HG03442 (cell line): ENCODE results near the gene NGDN.
"Not testable (repeated sequence)": the region's sequence is repeated elsewhere in the genome, so short reads cannot be mapped to it uniquely, and the experiment has no call there.

ENCODE experiments used
- ATAC-seq: cut with Tn5 transposase; IDR thresholded peaks from one replicate; pipeline ENCODE4 v1.9.1; 2021; ENCODE audit warnings: mild to moderate bottlenecking, moderate library complexity; ENCODE audit not compliant: unreplicated experiment

Gene NGDN

GRCh38 chr14:23469127-23469905 is at the start of gene NGDN:
Gene NGDN, plus strand, starts transcription at chr14:23469703. Its CDS starts 13 bp downstream, at chr14:23469716.
- ATAC-seq: peak; percentile 94

- no peak for ATAC-seq
Measured at GRCh38 chr14:23421594-23421993, 47.9 kb upstream of the NGDN start.

- ATAC-seq: no peak
Measured at GRCh38 chr14:23423657-23424056, 45.8 kb upstream of the NGDN start.

- ATAC-seq: no peak
Measured at GRCh38 chr14:23425169-23425568, 44.3 kb upstream of the NGDN start.

- ATAC-seq: not testable (repeated sequence)
Measured at GRCh38 chr14:23425798-23426197, 43.7 kb upstream of the NGDN start.

- ATAC-seq: no peak
Measured at GRCh38 chr14:23428686-23429495, 40.6 kb upstream of the NGDN start.

- ATAC-seq: no peak
Measured at GRCh38 chr14:23430016-23430722, 39.3 kb upstream of the NGDN start.

GRCh38 chr14:23430723-23431085 is 38.8 kb upstream of the NGDN start:
- no peak for ATAC-seq

- no peak for ATAC-seq
Measured at GRCh38 chr14:23431486-23431885, 38.0 kb upstream of the NGDN start.

GRCh38 chr14:23432102-23432925 is 37.2 kb upstream of the NGDN start:
- ATAC-seq: no peak

GRCh38 chr14:23432946-23433345 is 36.6 kb upstream of the NGDN start:
- ATAC-seq: no peak

GRCh38 chr14:23433457-23433856 is 36.0 kb upstream of the NGDN start:
- no peak for ATAC-seq

- ATAC-seq: no peak
Measured at GRCh38 chr14:23434488-23435222, 34.8 kb upstream of the NGDN start.

GRCh38 chr14:23435543-23436326 is 33.8 kb upstream of the NGDN start, which contains the start of gene MYH7:
Gene MYH7, minus strand, starts transcription at chr14:23435660. Its CDS starts 1,928 bp downstream, at chr14:23433732.
- no peak for ATAC-seq

GRCh38 chr14:23436327-23437132 is 33.0 kb upstream of the NGDN start:
- ATAC-seq: no peak

GRCh38 chr14:23437133-23438100 is 32.1 kb upstream of the NGDN start:
- ATAC-seq: no peak
